ENCODE measurements around the gene BEST4. TPM values are rescaled to one million over a fixed set of nuclear protein-coding genes. Genes with fewer than 3 reads are reported as not detected.
A peak's percentile ranks its signal among the peaks of the same experiment; 100 is the strongest.

The BEST4 gene
- total and polyA plus RNA-seq, 10 donors: 0.16 to 0.89 (median 0.40) TPM; not detected in 3

DNA sequence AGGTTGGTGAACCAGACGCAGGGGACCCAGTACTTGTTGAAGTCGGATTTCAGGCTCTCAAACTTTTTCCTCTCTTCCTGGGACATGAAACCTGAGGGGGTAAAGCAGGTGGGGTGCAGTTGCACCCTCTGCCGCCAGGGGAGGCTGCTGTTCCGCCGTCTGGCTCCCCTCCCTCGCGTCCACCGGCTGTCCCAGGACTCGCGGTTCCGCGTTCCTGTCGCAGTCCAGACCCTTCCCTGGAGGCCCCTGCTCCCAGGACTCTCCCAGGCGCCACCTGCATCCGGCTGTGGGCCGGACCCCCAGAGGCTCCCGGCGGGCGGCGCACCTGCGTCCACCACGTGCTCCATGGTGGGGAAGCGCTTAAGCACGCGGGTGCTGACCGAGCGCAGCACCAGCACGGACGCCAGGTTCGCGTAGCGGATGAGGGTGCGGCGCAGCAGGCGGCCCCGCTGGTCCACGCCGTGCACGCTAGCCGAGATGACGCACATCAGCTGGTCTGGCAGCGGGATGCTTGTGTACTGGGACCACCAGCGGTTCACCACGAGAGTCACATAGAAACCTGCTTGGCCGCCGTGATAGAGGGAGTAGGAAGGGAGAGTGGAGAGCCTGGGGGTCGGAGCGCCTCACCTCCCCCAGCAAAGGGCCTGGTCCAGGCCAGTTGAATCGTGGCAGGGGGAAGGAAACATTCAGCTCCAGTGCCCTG, 1.7 kb downstream of the BEST4 start:
- Histone ChIP-seq H3K9me3 (no peaks in the 10 kb centered on the region), H3K4me3 (peak overlapping the region; percentile 18 to 70 (median 48)), H3K27me3 (replicated peaks in 1 of 7) (no peaks in the 10 kb centered on the region), H3K27ac (peak overlapping the region; percentile 11 to 82 (median 72)), H3K36me3 (peaks cover 0 to 11% (median 6%) of the 10 kb centered on the region in 6 donors), H3K4me1 (peaks cover 12 to 44% (median 40%) of the 10 kb centered on the region in 6 donors)
- WGBS, 5 donors: 4 to 10% (median 5%) methylated on average over 30 to 49 of the region's 49 CpGs
- DNase-seq: peak; percentile 94
- no peak for TF ChIP-seq POLR2A (IDR thresholded peaks at IDR 0.05)
- peak; percentile 57 to 85 (median 79) for TF ChIP-seq POLR2AphosphoS5 (IDR thresholded peaks at IDR 0.05)
- TF ChIP-seq, protein P1, sequence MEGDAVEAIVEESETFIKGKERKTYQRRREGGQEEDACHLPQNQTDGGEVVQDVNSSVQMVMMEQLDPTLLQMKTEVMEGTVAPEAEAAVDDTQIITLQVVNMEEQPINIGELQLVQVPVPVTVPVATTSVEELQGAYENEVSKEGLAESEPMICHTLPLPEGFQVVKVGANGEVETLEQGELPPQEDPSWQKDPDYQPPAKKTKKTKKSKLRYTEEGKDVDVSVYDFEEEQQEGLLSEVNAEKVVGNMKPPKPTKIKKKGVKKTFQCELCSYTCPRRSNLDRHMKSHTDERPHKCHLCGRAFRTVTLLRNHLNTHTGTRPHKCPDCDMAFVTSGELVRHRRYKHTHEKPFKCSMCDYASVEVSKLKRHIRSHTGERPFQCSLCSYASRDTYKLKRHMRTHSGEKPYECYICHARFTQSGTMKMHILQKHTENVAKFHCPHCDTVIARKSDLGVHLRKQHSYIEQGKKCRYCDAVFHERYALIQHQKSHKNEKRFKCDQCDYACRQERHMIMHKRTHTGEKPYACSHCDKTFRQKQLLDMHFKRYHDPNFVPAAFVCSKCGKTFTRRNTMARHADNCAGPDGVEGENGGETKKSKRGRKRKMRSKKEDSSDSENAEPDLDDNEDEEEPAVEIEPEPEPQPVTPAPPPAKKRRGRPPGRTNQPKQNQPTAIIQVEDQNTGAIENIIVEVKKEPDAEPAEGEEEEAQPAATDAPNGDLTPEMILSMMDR (IDR thresholded peaks at IDR 0.05 in 8 of 11, conservative IDR thresholded peaks at IDR 0.05 in 3 of 11): peak; percentile 91 to 100 (median 98)
- intact Hi-C loops (cut with DNase I; ENCODE audit: low total_unique reads): loop anchor here (5.0 to 10.0 kb wide), 2 partner anchors 36 to 51 kb away; partner anchors contain the start of genes KIF2C and RNU5D-1

DNA sequence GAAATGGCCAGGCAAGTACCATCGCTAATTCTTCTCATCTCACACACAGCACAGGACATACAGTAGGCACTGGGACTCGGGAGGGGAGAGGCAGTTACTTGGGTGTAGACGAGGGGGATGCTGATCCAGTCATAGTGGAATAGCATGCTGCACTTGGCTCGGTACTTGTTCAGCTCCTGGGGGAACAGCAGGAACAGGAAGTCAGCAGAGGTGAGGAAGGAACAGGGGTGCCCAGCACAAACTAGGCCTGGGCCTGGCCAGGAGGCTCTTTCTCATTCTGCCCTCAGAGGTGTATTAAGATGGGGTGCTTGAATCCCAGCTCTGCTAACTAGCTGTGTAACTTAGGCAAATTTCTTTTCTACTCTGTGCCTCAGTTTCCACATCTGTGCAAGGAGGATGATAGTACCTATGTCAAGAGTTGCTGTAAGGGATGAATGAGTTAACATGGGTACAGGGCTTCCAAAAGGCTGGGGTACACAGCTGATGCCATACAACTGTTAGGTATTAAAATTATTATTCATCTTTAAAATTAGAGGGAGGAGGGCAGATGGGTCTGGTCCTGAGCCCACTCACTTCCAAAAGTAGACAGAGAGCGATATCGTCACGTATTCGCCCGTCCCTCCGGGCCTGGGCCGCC, 2.4 kb downstream of the BEST4 start:
- peak; percentile 69 for DNase-seq
- Histone ChIP-seq H3K4me1 (peaks cover 12 to 44% (median 40%) of the 10 kb centered on the region in 6 donors), H3K27me3 (replicated peaks in 1 of 7) (no peaks in the 10 kb centered on the region), H3K4me3 (peak overlapping the region in 6 of 8 donors; percentile 40 to 70 (median 49)), H3K27ac (peak overlapping the region in 7 of 8 donors; percentile 55 to 82 (median 73)), H3K9me3 (no peaks in the 10 kb centered on the region), H3K36me3 (peaks cover 0 to 18% (median 13%) of the 10 kb centered on the region in 6 donors)
- TF ChIP-seq POLR2AphosphoS5 (IDR thresholded peaks at IDR 0.05): no peak
- TF ChIP-seq POLR2A (IDR thresholded peaks at IDR 0.05): no peak
- TF ChIP-seq, protein P1 (IDR thresholded peaks at IDR 0.05 in 8 of 11, conservative IDR thresholded peaks at IDR 0.05 in 3 of 11): no peak
- 30 to 43% (median 33%) methylated on average over 10 to 11 of the region's 11 CpGs for whole genome bisulfite sequencing, 5 donors
- intact Hi-C loops (cut with DNase I; ENCODE audit: low total_unique reads): loop anchor here (5.0 to 10.0 kb wide), 2 partner anchors 37 to 51 kb away; partner anchors contain the start of genes KIF2C and RNU5D-1

DNA sequence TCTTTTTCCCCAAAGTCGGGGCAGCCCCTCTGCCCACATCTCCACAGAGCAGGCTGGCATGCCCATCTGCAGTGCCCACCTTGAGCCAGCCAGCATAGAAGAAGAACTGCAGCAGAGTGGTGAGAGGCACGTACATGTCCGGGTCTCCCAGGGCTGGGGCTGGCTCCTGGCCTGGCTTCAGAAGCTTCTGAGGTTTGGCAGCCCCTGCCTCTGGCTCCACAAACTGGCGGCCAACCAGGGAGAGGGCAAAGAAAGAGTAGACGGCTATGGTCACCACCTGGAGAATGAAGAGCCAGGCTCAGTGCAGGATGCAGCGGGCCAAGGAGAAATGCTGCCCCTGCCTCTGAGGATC, 3.0 kb downstream of the BEST4 start:
- Histone ChIP-seq H3K4me3 (peak overlapping the region in 3 of 8 donors; percentile 43 to 71 (median 45)), H3K36me3 (peaks cover 0 to 24% (median 19%) of the 10 kb centered on the region in 6 donors), H3K27ac (peak overlapping the region in 4 of 8 donors; percentile 64 to 82 (median 74)), H3K27me3 (replicated peaks in 1 of 7) (no peaks in the 10 kb centered on the region), H3K4me1 (peaks cover 12 to 44% (median 40%) of the 10 kb centered on the region in 6 donors), H3K9me3 (no peaks in the 10 kb centered on the region)
- DNase-seq: peak; percentile 74
- TF ChIP-seq POLR2AphosphoS5 (IDR thresholded peaks at IDR 0.05): no peak
- WGBS, 5 donors: 81 to 97% (median 86%) methylated on average over 6 of the region's 6 CpGs
- intact Hi-C loops (cut with DNase I; ENCODE audit: low total_unique reads): loop anchor here (5.0 to 10.0 kb wide), 2 partner anchors 37 to 50 kb away; partner anchors contain the start of genes KIF2C and RNU5D-1

DNA sequence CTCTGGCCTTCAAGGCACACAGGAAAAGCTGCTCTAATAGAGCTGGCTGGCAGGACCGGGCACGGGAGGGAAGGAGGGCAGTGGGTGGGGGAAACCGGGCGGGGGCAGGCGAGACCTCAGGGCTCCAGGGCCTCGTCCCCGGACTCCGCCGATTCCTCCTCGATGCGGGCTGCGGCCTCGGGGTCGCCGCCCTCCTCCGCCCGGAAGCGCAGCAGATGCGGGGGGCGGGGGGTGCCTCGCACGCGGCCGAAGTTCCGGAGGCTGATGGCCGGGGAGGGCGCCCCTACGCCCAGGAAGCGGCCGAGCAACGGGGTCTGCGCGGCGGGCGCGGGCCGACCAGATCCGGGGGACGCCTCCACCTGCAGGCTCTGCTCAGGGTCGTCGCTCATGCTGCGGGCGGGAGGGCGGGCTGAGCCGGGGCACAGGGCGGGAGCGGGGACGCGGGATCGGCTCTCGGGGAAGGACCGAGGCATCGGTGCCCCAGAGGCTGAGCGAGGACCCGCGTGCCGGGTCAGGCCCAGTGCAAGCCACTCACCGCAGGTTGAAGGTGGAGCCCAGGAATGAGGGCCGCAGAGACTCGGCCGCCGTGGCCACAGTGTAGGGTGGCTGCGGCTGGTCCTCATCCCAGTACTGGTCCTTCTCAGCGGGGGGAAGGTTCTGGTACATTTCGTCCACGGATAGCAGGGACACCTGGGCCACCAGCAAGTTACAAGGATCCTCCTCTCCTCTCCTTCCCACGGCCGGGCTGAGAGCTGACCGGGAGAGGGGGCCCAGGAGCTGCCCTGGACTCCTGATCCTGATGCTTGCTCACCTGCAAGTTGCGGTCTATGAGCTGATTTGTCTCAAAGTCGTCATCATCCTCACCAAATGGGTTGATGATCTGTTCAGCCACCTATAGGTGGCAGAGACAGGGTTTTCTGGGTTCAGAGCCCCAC, 3.6 kb downstream of the BEST4 start:
- H3K36me3 ChIP-seq: peaks cover 0 to 30% (median 25%) of the 10 kb centered on the region in 6 donors
- peak overlapping the region; percentile 8 to 82 (median 64) for H3K27ac ChIP-seq
- peaks cover 12 to 46% (median 40%) of the 10 kb centered on the region in 6 donors for H3K4me1 ChIP-seq
- H3K9me3 ChIP-seq: no peaks in the 10 kb centered on the region
- H3K27me3 ChIP-seq (replicated peaks in 1 of 7): no peaks in the 10 kb centered on the region
- TF ChIP-seq POLR2AphosphoS5 (IDR thresholded peaks at IDR 0.05) (peak; percentile 73 to 87 (median 76)), POLR2A (IDR thresholded peaks at IDR 0.05) (no peak)
- TF ChIP-seq, protein P1 (IDR thresholded peaks at IDR 0.05 in 8 of 11, conservative IDR thresholded peaks at IDR 0.05 in 3 of 11): peak in 2 of 11 experiments; percentile 5 to 16
- intact Hi-C loops (cut with DNase I; ENCODE audit: low total_unique reads): loop anchor here (5.0 to 10.0 kb wide), 2 partner anchors 38 to 50 kb away; partner anchors contain the start of genes KIF2C and RNU5D-1
- H3K4me3 ChIP-seq: peak overlapping the region; percentile 33 to 71 (median 43)
- WGBS, 5 donors: 10 to 31% (median 13%) methylated on average over 19 to 71 of the region's 71 CpGs
- peak; percentile 88 for DNase-seq

Measured in spleen (tissue), 11 donors.